ENCODE data around the gene CSK.

GRCh38 chr15:74758736-74759135 is 23.1 kb upstream of the CSK start:
- TF ChIP-seq CTCF (IDR thresholded peaks at IDR 0.05) (no peak), EP300 (IDR thresholded peaks at IDR 0.05) (no peak)
